Uterus (tissue), 4 donors: ENCODE measurements around the gene CAB39L. TPM values are rescaled to one million over a fixed set of nuclear protein-coding genes. Genes with fewer than 3 reads are reported as not detected.

ENCODE experiments used
- DNase-seq, 2 donors: peaks; one replicate each; pipeline ENCODE4 v3.0.0-alpha.2; 2019 to 2020
- H3K27ac ChIP-seq, 2 donors: fragments of 200-600 bp; sonication (generic); 1 replicate in 1 of 2; 2 replicates in 1 of 2; pipeline ENCODE4 v1.5.1; 2016 to 2018
- H3K27me3 ChIP-seq, 2 donors: fragments of 200-600 bp; sonication (generic); one replicate each; pipeline ENCODE4 v1.5.1; 2018 to 2019; ENCODE audit warnings: control low read depth in 1 of 2
- H3K36me3 ChIP-seq, 2 donors: fragments of 200-600 bp; sonication (generic); one replicate each; pipeline ENCODE4 v1.5.1; 2019; ENCODE audit warnings: control low read depth in 1 of 2
- H3K4me1 ChIP-seq, 2 donors: fragments of 200-600 bp; sonication (generic); one replicate each; pipeline ENCODE4 v1.5.1; 2018 to 2019; ENCODE audit warnings: control low read depth in 1 of 2
- H3K4me3 ChIP-seq, 2 donors: fragments of 200-600 bp; sonication (generic); 1 replicate in 1 of 2; 2 replicates in 1 of 2; pipeline ENCODE4 v1.5.1; 2018 to 2019; ENCODE audit warnings: mild to moderate bottlenecking in 1 of 2
- H3K9me3 ChIP-seq, 2 donors: fragments of 200-600 bp; sonication (generic); one replicate each; pipeline ENCODE4 v1.5.1; 2019; ENCODE audit warnings: control low read depth in 1 of 2
- CTCF ChIP-seq, 4 experiments: fragments of 200-600 bp in 2 of 4; fragments of 450-650 bp in 2 of 4; sonication (generic) in 2 of 4; IDR thresholded peaks; one replicate each; pipeline ENCODE4 v1.5.1; 2016 to 2019; ENCODE audit warnings: antibody characterized with exemption in 4 of 4, mild to moderate bottlenecking in 2 of 4, moderate library complexity in 1 of 4
- POLR2A ChIP-seq, 2 donors: fragments of 450-650 bp; IDR thresholded peaks; one replicate each; pipeline ENCODE4 v1.6.1; 2016; ENCODE audit warnings: antibody characterized with exemption in 2 of 2, mild to moderate bottlenecking in 1 of 2, moderate library complexity in 1 of 2
- intact Hi-C: fragments of 100-400 bp; cut with DNase I; formaldehyde crosslinking; loops from one replicate; pipeline ENCODE4 v1.15.1; 2023; ENCODE audit warnings: low total_unique reads
- total RNA-seq, 4 donors: library from RNA; depleted of rRNA in 3 of 4; stranded (reverse); fragments of >200 nt in 3 of 4; gene quantifications; one replicate each; pipeline versions ENCODE4 v1.1.0 to v1.2.4, GENCODE V29; 2014 to 2023
- donor health status: DM: yes; HTN: yes; CAD: no.

The CAB39L gene
- total RNA-seq, 4 donors from 2014 or later, result 12.0 to 24.7 (median 18.5) TPM

GRCh38 chr13:49319551-49319950 lies 124.3 kb downstream of the CAB39L start:
- DNase-seq, result no peak
- intact Hi-C loops, result no loop called here
- H3K4me3 ChIP-seq, result no peak overlapping the region
- peak overlapping the region in 1 of 2 donors; percentile 50 for H3K27ac ChIP-seq
- no peaks in the 10 kb centered on the region for H3K27me3 ChIP-seq
- H3K9me3 ChIP-seq, result no peaks in the 10 kb centered on the region
- TF ChIP-seq CTCF (IDR thresholded peaks at IDR 0.05) (no peak), POLR2A (IDR thresholded peaks at IDR 0.05) (no peak)
- peaks cover 0 to 5% of the 10 kb centered on the region in 2 donors for H3K4me1 ChIP-seq
- no peaks in the 10 kb centered on the region for H3K36me3 ChIP-seq

GRCh38 chr13:49315756-49316482 lies 127.9 kb downstream of the CAB39L start:
- Histone ChIP-seq H3K36me3 (no peaks in the 10 kb centered on the region), H3K27me3 (no peaks in the 10 kb centered on the region), H3K4me3 (no peak overlapping the region), H3K4me1 (peaks cover 4 to 7% of the 10 kb centered on the region in 2 donors), H3K27ac (no peak overlapping the region), H3K9me3 (no peaks in the 10 kb centered on the region)
- intact Hi-C loops, result no loop called here
- TF ChIP-seq POLR2A (IDR thresholded peaks at IDR 0.05) (no peak), CTCF (IDR thresholded peaks at IDR 0.05) (no peak)
- no peak for DNase-seq

- TF ChIP-seq POLR2A (IDR thresholded peaks at IDR 0.05) (no peak), CTCF (IDR thresholded peaks at IDR 0.05) (no peak)
- no peak for DNase-seq
- intact Hi-C loops, result no loop called here
- Histone ChIP-seq H3K27me3 (no peaks in the 10 kb centered on the region), H3K4me1 (peaks cover 4% of the 10 kb centered on the region in 2 donors), H3K9me3 (no peaks in the 10 kb centered on the region), H3K4me3 (no peak overlapping the region), H3K36me3 (no peaks in the 10 kb centered on the region), H3K27ac (peak overlapping the region in 1 of 2 donors; percentile 90)
These were observed 128.8 kb downstream of the CAB39L start for GRCh38 chr13:49315036-49315565.

- Histone ChIP-seq H3K27me3 (no peaks in the 10 kb centered on the region), H3K36me3 (no peaks in the 10 kb centered on the region), H3K4me3 (no peak overlapping the region), H3K9me3 (no peaks in the 10 kb centered on the region), H3K4me1 (peaks cover 4% of the 10 kb centered on the region in 2 donors), H3K27ac (peak overlapping the region; percentile 76 to 90)
- TF ChIP-seq CTCF (IDR thresholded peaks at IDR 0.05), result no peak
- no peak for TF ChIP-seq POLR2A (IDR thresholded peaks at IDR 0.05)
- intact Hi-C loops, result no loop called here
- DNase-seq, result no peak
These were observed 129.5 kb downstream of the CAB39L start for GRCh38 chr13:49314344-49314882.

GRCh38 chr13:49311816-49312215 lies 132.0 kb downstream of the CAB39L start:
- H3K36me3 ChIP-seq, result no peaks in the 10 kb centered on the region
- no peak overlapping the region for H3K27ac ChIP-seq
- no peaks in the 10 kb centered on the region for H3K27me3 ChIP-seq
- no peak for DNase-seq
- no peak overlapping the region for H3K4me3 ChIP-seq
- intact Hi-C loops, result no loop called here
- peaks cover 4 to 8% of the 10 kb centered on the region in 2 donors for H3K4me1 ChIP-seq
- no peaks in the 10 kb centered on the region for H3K9me3 ChIP-seq
- TF ChIP-seq POLR2A (IDR thresholded peaks at IDR 0.05) (no peak), CTCF (IDR thresholded peaks at IDR 0.05) (no peak)
